HepG2 (cell line): ENCODE measurements around the gene SOX9. TPM values are rescaled to one million over a fixed set of nuclear protein-coding genes. Genes with fewer than 3 reads are reported as not detected.

ENCODE experiments used
- DNMT3B ChIP-seq: conservative IDR thresholded peaks from 2 replicates; pipeline ENCODE4 v1.6.1; 2016; ENCODE audit warnings: missing biosample characterization, control low read depth
- EEA1 ChIP-seq: sonication (generic); formaldehyde crosslinking; IDR thresholded peaks from 2 replicates; pipeline ENCODE4 v1.5.1; 2020; ENCODE audit warnings: mild to moderate bottlenecking, missing genetic modification reagents, borderline replicate concordance
- HNF4A ChIP-seq: sonication (generic); formaldehyde crosslinking; IDR thresholded peaks from 2 replicates; pipeline ENCODE4 v1.4.0; 2020; ENCODE audit warnings: missing genetic modification reagents
- HNRNPLL ChIP-seq: fragments of 200-400 bp; formaldehyde crosslinking; IDR thresholded peaks from 2 replicates; pipeline ENCODE4 v1.6.1; 2017; ENCODE audit warnings: mild to moderate bottlenecking, low read depth, low read length; ENCODE audit not compliant: poor library complexity, severe bottlenecking
- SNAI1 ChIP-seq: sonication (generic); formaldehyde crosslinking; IDR thresholded peaks from 2 replicates; pipeline ENCODE4 v1.5.0; 2020; ENCODE audit warnings: mild to moderate bottlenecking, missing genetic modification reagents, borderline replicate concordance
- TP53 ChIP-seq: sonication (generic); formaldehyde crosslinking; conservative IDR thresholded peaks from 2 replicates; pipeline ENCODE4 v1.4.0; 2020; ENCODE audit warnings: missing genetic modification reagents
- ZNF343 ChIP-seq: sonication (generic); formaldehyde crosslinking; IDR thresholded peaks from 2 replicates; pipeline ENCODE4 v1.4.0; 2020; ENCODE audit warnings: mild to moderate bottlenecking, missing genetic modification reagents
- ZNF441 ChIP-seq: sonication (generic); formaldehyde crosslinking; IDR thresholded peaks from 2 replicates; pipeline ENCODE4 v1.7.0; 2021; ENCODE audit warnings: missing genetic modification reagents, borderline replicate concordance
- ZNF550 ChIP-seq: sonication (generic); formaldehyde crosslinking; IDR thresholded peaks from 2 replicates; pipeline ENCODE4 v1.4.0; 2020; ENCODE audit warnings: mild to moderate bottlenecking, missing genetic modification reagents, borderline replicate concordance
- ZNF619 ChIP-seq: sonication (generic); formaldehyde crosslinking; IDR thresholded peaks from 2 replicates; pipeline ENCODE4 v1.4.0; 2020; ENCODE audit warnings: mild to moderate bottlenecking, missing genetic modification reagents
- ZNF761 ChIP-seq: sonication (generic); formaldehyde crosslinking; conservative IDR thresholded peaks from 2 replicates; pipeline ENCODE4 v1.4.0; 2020; ENCODE audit warnings: mild to moderate bottlenecking, missing genetic modification reagents
- polyA plus RNA-seq, 8 experiments: library from polyadenylated mRNA; depleted of rRNA in 3 of 8; stranded (reverse) in 7 of 8; unstranded in 1 of 8; fragments of >200 nt; fragmentation: Illumina TruSeq in 4 of 8; extraction: Trizol in 4 of 8; gene quantifications; 2 replicates each; pipeline versions ENCODE4 v1.2.1 to v1.2.3, GENCODE V29; 2011 to 2016; ENCODE audit warnings: low read depth in 4 of 8, missing spikeins in 1 of 8, mixed read lengths in 1 of 8; ENCODE audit not compliant: insufficient read depth in 1 of 8
- total RNA-seq, 5 experiments: library from RNA; depleted of rRNA; stranded (reverse); fragments of >200 nt; fragmentation: Illumina TruSeq; extraction: Trizol; gene quantifications; 2 replicates each; pipeline ENCODE4 v1.2.3, GENCODE V29; 2016; ENCODE audit warnings: low read depth in 1 of 5
- TF ChIP-seq, protein P1 (sequence below): sonication (generic); formaldehyde crosslinking; IDR thresholded peaks from 2 replicates; pipeline ENCODE4 v1.8.0; 2023; ENCODE audit warnings: mild to moderate bottlenecking, missing genetic modification reagents
- TF ChIP-seq, protein P2 (sequence below): sonication (generic); formaldehyde crosslinking; conservative IDR thresholded peaks from 2 replicates; pipeline ENCODE4 v1.4.0; 2020; ENCODE audit warnings: missing genetic modification reagents
- TF ChIP-seq, protein P3 (sequence below): IDR thresholded peaks from 2 replicates; pipeline ENCODE4 v1.6.1; 2016; ENCODE audit warnings: missing compliant biosample characterization, missing genetic modification reagents, borderline replicate concordance
- TF ChIP-seq, protein P4 (sequence below): sonication (generic); formaldehyde crosslinking; IDR thresholded peaks from 2 replicates; pipeline ENCODE4 v1.8.0; 2022; ENCODE audit warnings: mild to moderate bottlenecking, missing genetic modification reagents; ENCODE audit not compliant: insufficient replicate concordance
- TF ChIP-seq, protein P5 (sequence below): sonication (generic); formaldehyde crosslinking; conservative IDR thresholded peaks from 2 replicates; pipeline ENCODE4 v1.8.0; 2022; ENCODE audit warnings: low read depth, missing genetic modification reagents
- TF ChIP-seq, protein P6 (sequence below): IDR thresholded peaks from 2 replicates; pipeline ENCODE4 v1.6.1; 2016; ENCODE audit warnings: control low read depth

The SOX9 gene
- total and polyA plus RNA-seq, 2 of the 13 experiments (the other 11 are each of a cell fraction or from before 2014, with no cell fraction given) = 16.1 to 27.6 TPM

DNA sequence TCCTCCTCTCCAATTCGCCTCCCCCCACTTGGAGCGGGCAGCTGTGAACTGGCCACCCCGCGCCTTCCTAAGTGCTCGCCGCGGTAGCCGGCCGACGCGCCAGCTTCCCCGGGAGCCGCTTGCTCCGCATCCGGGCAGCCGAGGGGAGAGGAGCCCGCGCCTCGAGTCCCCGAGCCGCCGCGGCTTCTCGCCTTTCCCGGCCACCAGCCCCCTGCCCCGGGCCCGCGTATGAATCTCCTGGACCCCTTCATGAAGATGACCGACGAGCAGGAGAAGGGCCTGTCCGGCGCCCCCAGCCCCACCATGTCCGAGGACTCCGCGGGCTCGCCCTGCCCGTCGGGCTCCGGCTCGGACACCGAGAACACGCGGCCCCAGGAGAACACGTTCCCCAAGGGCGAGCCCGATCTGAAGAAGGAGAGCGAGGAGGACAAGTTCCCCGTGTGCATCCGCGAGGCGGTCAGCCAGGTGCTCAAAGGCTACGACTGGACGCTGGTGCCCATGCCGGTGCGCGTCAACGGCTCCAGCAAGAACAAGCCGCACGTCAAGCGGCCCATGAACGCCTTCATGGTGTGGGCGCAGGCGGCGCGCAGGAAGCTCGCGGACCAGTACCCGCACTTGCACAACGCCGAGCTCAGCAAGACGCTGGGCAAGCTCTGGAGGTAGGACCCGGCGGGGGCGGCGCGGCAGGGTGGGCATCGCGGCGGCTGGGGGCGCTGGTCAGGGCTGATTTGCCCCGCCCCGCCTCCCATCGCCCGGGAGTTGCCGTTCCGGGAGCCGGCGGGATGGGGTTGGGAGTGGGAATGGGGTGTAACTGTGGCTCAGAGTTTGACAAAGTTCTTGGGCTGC is 567 bp downstream of the SOX9 start (continued):
- TF ChIP-seq ZNF343 (CRISPR knock-in tag) = no peak; the same call in 1 of the 2 replicates
- TF ChIP-seq ZNF761 (CRISPR knock-in tag) = 0 out of 2 replicates have a peak, but pooled peaks have one; percentile 41
- peak; percentile 62 for TF ChIP-seq HNRNPLL
- TF ChIP-seq, protein P1, sequence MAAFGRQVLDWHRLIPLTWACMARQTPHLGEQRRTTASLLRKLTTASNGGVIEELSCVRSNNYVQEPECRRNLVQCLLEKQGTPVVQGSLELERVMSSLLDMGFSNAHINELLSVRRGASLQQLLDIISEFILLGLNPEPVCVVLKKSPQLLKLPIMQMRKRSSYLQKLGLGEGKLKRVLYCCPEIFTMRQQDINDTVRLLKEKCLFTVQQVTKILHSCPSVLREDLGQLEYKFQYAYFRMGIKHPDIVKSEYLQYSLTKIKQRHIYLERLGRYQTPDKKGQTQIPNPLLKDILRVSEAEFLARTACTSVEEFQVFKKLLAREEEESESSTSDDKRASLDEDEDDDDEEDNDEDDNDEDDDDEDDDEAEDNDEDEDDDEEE (CRISPR knock-in tag) = no peak
- no peak for TF ChIP-seq ZNF550 (CRISPR knock-in tag)
- TF ChIP-seq HNF4A (CRISPR knock-in tag) = 0 out of 2 replicates have a peak, but pooled peaks have one; percentile 7
- TF ChIP-seq ZNF441 (CRISPR knock-in tag) = no peak; the same call in 1 of the 2 replicates
- TF ChIP-seq, protein P2, sequence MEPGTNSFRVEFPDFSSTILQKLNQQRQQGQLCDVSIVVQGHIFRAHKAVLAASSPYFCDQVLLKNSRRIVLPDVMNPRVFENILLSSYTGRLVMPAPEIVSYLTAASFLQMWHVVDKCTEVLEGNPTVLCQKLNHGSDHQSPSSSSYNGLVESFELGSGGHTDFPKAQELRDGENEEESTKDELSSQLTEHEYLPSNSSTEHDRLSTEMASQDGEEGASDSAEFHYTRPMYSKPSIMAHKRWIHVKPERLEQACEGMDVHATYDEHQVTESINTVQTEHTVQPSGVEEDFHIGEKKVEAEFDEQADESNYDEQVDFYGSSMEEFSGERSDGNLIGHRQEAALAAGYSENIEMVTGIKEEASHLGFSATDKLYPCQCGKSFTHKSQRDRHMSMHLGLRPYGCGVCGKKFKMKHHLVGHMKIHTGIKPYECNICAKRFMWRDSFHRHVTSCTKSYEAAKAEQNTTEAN = 0 out of 2 replicates have a peak, but pooled peaks have one; percentile 3
- no peak for TF ChIP-seq ZNF619 (CRISPR knock-in tag)
- TF ChIP-seq, protein P3, sequence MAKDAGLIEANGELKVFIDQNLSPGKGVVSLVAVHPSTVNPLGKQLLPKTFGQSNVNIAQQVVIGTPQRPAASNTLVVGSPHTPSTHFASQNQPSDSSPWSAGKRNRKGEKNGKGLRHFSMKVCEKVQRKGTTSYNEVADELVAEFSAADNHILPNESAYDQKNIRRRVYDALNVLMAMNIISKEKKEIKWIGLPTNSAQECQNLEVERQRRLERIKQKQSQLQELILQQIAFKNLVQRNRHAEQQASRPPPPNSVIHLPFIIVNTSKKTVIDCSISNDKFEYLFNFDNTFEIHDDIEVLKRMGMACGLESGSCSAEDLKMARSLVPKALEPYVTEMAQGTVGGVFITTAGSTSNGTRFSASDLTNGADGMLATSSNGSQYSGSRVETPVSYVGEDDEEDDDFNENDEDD (CRISPR knock-in tag) = 0 out of 2 replicates have a peak, but pooled peaks have one; percentile 22
- TF ChIP-seq DNMT3B (CRISPR knock-in tag) = no peak
- TF ChIP-seq, protein P4, sequence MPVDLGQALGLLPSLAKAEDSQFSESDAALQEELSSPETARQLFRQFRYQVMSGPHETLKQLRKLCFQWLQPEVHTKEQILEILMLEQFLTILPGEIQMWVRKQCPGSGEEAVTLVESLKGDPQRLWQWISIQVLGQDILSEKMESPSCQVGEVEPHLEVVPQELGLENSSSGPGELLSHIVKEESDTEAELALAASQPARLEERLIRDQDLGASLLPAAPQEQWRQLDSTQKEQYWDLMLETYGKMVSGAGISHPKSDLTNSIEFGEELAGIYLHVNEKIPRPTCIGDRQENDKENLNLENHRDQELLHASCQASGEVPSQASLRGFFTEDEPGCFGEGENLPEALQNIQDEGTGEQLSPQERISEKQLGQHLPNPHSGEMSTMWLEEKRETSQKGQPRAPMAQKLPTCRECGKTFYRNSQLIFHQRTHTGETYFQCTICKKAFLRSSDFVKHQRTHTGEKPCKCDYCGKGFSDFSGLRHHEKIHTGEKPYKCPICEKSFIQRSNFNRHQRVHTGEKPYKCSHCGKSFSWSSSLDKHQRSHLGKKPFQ (CRISPR knock-in tag) = peak; percentile 80
- no peak for TF ChIP-seq TP53
- TF ChIP-seq, protein P5, sequence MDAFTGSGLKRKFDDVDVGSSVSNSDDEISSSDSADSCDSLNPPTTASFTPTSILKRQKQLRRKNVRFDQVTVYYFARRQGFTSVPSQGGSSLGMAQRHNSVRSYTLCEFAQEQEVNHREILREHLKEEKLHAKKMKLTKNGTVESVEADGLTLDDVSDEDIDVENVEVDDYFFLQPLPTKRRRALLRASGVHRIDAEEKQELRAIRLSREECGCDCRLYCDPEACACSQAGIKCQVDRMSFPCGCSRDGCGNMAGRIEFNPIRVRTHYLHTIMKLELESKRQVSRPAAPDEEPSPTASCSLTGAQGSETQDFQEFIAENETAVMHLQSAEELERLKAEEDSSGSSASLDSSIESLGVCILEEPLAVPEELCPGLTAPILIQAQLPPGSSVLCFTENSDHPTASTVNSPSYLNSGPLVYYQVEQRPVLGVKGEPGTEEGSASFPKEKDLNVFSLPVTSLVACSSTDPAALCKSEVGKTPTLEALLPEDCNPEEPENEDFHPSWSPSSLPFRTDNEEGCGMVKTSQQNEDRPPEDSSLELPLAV (CRISPR knock-in tag) = no peak
- TF ChIP-seq SNAI1 (CRISPR knock-in tag) = no peak
- TF ChIP-seq EEA1 (CRISPR knock-in tag) = peak; percentile 95
- TF ChIP-seq, protein P6, sequence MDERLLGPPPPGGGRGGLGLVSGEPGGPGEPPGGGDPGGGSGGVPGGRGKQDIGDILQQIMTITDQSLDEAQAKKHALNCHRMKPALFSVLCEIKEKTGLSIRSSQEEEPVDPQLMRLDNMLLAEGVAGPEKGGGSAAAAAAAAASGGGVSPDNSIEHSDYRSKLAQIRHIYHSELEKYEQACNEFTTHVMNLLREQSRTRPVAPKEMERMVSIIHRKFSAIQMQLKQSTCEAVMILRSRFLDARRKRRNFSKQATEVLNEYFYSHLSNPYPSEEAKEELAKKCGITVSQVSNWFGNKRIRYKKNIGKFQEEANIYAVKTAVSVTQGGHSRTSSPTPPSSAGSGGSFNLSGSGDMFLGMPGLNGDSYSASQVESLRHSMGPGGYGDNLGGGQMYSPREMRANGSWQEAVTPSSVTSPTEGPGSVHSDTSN (CRISPR knock-in tag) = no peak
